ENCODE results near the gene KASH5. TPM values are rescaled to one million over a fixed set of nuclear protein-coding genes. Genes with fewer than 3 reads are reported as not detected.

The KASH5 gene
- total RNA-seq, 1 experiment from 2014 or later = 0.42 TPM

DNA sequence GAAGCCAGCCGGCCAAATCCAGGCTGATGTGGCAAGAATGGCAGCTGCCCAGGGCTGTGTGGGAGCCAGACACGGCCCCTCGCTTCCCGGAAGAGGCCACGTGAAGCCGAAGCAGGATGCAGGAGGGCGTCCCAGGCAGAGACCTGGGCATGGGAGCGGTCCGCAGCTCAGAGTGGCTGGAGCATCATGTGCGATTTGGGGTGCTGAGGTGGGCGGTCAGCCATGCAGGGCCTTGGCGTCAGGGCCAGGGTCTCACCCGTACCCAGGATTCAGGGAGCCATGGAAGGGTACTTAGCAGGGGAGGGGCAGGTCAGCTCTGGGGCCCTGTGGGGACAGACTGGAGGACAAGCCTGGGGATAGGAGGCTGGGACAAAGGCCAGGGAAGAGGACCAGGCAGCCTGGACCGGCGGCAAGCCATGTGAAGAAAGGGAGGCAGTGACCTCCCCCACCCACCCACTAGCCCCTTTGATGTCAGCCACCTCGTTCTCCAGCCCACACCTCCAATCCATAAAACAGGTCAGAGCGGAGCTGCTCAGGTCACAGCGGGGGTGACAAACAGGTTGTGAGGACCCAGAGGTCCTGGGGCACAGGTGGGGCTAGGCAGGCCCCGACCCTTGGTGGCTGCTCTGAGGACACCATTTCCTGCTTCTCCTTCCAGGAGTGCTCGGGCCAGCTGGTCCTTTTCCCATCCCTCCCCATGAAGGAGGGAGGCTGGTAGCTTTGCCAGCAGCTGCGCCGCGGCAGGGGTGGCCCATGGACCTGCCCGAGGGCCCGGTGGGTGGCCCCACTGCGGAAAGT lies 2.3 kb downstream of the KASH5 start:
- DNase-seq (ENCODE audit: low spot score) (no peak), ATAC-seq (no peak)
- Mint-ChIP-seq H3K36me3 (no peaks in the 10 kb centered on the region), H3K27ac (no peak overlapping the region), H3K27me3 (ENCODE audit: low read depth) (peaks cover 16% of the 10 kb centered on the region), H3K4me3 (no peak overlapping the region), H3K9me3 (no peaks in the 10 kb centered on the region), H3K4me1 (peaks cover 16% of the 10 kb centered on the region)
- ChIA-PET POLR2A (interaction anchor here (1.8 kb wide), 1 partner anchor 13 kb away, joined by 7 read pairs; no protein-coding TSS in a partner anchor), CTCF (interaction anchor here (0.6 to 5.3 kb wide), 8 partner anchors 27 to 295 kb away, joined by 4 to 120 read pairs (median 18); partner anchors contain the start of genes DKKL1, GFY, PTH2 and SLC17A7)
- no peak for TF ChIP-seq ZNF138 (CRISPR knock-in tag; conservative IDR thresholded peaks at IDR 0.05)

DNA sequence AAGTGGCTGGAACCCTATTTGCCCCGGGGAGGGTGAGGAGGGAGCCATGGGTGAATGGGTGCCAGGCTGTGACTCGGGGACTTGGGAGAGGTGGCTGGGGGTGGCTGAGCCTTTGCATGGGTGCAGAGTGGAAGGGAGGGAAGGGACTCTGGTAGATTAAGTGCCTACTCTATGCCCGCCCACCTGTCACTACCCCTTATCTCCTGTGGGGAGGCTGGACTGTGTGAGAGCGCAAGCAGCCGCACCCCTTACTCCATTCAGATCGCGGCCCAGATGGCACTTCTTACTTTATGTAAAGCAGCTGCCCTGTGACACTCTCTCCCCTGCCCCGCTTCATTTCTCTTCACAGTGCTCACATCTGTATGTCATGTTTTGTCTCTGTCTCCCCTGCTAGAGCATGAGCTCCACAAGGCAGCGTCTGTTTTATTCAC lies 2.9 kb downstream of the KASH5 start:
- peaks cover 18% of the 10 kb centered on the region for H3K4me1 Mint-ChIP-seq
- H3K27ac Mint-ChIP-seq = no peak overlapping the region
- DNase-seq (ENCODE audit: low spot score) (no peak), ATAC-seq (no peak)
- H3K9me3 Mint-ChIP-seq = no peaks in the 10 kb centered on the region
- H3K27me3 Mint-ChIP-seq (ENCODE audit: low read depth) = peaks cover 16% of the 10 kb centered on the region
- no peak overlapping the region for H3K4me3 Mint-ChIP-seq
- CTCF ChIA-PET = interaction anchor here (0.6 to 5.3 kb wide), 21 partner anchors 12 to 294 kb away, joined by 3 to 120 read pairs (median 8); partner anchors contain the start of genes DKKL1, GFY, PIH1D1 and PTH2
- POLR2A ChIA-PET = interaction anchor here (0.6 to 1.8 kb wide), 2 partner anchors 13 to 54 kb away, joined by 5 to 7 read pairs; no protein-coding TSS in a partner anchor
- H3K36me3 Mint-ChIP-seq = no peaks in the 10 kb centered on the region
- no peak for TF ChIP-seq GTF2I (CRISPR knock-in tag; conservative IDR thresholded peaks at IDR 0.05)
- no peak for TF ChIP-seq NR1H2 (CRISPR knock-in tag; IDR thresholded peaks at IDR 0.05)
- no peak for TF ChIP-seq SMAD3 (CRISPR knock-in tag; IDR thresholded peaks at IDR 0.05; ENCODE audit: borderline replicate concordance)
- TF ChIP-seq, protein P1, sequence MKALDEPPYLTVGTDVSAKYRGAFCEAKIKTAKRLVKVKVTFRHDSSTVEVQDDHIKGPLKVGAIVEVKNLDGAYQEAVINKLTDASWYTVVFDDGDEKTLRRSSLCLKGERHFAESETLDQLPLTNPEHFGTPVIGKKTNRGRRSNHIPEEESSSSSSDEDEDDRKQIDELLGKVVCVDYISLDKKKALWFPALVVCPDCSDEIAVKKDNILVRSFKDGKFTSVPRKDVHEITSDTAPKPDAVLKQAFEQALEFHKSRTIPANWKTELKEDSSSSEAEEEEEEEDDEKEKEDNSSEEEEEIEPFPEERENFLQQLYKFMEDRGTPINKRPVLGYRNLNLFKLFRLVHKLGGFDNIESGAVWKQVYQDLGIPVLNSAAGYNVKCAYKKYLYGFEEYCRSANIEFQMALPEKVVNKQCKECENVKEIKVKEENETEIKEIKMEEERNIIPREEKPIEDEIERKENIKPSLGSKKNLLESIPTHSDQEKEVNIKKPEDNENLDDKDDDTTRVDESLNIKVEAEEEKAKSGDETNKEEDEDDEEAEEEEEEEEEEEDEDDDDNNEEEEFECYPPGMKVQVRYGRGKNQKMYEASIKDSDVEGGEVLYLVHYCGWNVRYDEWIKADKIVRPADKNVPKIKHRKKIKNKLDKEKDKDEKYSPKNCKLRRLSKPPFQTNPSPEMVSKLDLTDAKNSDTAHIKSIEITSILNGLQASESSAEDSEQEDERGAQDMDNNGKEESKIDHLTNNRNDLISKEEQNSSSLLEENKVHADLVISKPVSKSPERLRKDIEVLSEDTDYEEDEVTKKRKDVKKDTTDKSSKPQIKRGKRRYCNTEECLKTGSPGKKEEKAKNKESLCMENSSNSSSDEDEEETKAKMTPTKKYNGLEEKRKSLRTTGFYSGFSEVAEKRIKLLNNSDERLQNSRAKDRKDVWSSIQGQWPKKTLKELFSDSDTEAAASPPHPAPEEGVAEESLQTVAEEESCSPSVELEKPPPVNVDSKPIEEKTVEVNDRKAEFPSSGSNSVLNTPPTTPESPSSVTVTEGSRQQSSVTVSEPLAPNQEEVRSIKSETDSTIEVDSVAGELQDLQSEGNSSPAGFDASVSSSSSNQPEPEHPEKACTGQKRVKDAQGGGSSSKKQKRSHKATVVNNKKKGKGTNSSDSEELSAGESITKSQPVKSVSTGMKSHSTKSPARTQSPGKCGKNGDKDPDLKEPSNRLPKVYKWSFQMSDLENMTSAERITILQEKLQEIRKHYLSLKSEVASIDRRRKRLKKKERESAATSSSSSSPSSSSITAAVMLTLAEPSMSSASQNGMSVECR (CRISPR knock-in tag; IDR thresholded peaks at IDR 0.05; ENCODE audit: borderline replicate concordance) = no peak
- TF ChIP-seq, protein P2, sequence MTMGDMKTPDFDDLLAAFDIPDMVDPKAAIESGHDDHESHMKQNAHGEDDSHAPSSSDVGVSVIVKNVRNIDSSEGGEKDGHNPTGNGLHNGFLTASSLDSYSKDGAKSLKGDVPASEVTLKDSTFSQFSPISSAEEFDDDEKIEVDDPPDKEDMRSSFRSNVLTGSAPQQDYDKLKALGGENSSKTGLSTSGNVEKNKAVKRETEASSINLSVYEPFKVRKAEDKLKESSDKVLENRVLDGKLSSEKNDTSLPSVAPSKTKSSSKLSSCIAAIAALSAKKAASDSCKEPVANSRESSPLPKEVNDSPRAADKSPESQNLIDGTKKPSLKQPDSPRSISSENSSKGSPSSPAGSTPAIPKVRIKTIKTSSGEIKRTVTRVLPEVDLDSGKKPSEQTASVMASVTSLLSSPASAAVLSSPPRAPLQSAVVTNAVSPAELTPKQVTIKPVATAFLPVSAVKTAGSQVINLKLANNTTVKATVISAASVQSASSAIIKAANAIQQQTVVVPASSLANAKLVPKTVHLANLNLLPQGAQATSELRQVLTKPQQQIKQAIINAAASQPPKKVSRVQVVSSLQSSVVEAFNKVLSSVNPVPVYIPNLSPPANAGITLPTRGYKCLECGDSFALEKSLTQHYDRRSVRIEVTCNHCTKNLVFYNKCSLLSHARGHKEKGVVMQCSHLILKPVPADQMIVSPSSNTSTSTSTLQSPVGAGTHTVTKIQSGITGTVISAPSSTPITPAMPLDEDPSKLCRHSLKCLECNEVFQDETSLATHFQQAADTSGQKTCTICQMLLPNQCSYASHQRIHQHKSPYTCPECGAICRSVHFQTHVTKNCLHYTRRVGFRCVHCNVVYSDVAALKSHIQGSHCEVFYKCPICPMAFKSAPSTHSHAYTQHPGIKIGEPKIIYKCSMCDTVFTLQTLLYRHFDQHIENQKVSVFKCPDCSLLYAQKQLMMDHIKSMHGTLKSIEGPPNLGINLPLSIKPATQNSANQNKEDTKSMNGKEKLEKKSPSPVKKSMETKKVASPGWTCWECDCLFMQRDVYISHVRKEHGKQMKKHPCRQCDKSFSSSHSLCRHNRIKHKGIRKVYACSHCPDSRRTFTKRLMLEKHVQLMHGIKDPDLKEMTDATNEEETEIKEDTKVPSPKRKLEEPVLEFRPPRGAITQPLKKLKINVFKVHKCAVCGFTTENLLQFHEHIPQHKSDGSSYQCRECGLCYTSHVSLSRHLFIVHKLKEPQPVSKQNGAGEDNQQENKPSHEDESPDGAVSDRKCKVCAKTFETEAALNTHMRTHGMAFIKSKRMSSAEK (CRISPR knock-in tag; IDR thresholded peaks at IDR 0.05; ENCODE audit: borderline replicate concordance) = no peak
- TF ChIP-seq NFE2L1 (CRISPR knock-in tag; IDR thresholded peaks at IDR 0.05) = no peak
- TF ChIP-seq FOXK1 (CRISPR knock-in tag; IDR thresholded peaks at IDR 0.05) = no peak
- no peak for TF ChIP-seq ZNF121 (CRISPR knock-in tag; IDR thresholded peaks at IDR 0.05)
- no peak for TF ChIP-seq ESRRA (CRISPR knock-in tag; IDR thresholded peaks at IDR 0.05; ENCODE audit: borderline replicate concordance)
- TF ChIP-seq TP53 (CRISPR knock-in tag; IDR thresholded peaks at IDR 0.05) = no peak
- TF ChIP-seq, protein P3, sequence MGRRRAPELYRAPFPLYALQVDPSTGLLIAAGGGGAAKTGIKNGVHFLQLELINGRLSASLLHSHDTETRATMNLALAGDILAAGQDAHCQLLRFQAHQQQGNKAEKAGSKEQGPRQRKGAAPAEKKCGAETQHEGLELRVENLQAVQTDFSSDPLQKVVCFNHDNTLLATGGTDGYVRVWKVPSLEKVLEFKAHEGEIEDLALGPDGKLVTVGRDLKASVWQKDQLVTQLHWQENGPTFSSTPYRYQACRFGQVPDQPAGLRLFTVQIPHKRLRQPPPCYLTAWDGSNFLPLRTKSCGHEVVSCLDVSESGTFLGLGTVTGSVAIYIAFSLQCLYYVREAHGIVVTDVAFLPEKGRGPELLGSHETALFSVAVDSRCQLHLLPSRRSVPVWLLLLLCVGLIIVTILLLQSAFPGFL (CRISPR knock-in tag; IDR thresholded peaks at IDR 0.05; ENCODE audit: borderline replicate concordance) = no peak
- TF ChIP-seq MYBL2 (CRISPR knock-in tag; IDR thresholded peaks at IDR 0.05) = no peak
- TF ChIP-seq, protein P4, sequence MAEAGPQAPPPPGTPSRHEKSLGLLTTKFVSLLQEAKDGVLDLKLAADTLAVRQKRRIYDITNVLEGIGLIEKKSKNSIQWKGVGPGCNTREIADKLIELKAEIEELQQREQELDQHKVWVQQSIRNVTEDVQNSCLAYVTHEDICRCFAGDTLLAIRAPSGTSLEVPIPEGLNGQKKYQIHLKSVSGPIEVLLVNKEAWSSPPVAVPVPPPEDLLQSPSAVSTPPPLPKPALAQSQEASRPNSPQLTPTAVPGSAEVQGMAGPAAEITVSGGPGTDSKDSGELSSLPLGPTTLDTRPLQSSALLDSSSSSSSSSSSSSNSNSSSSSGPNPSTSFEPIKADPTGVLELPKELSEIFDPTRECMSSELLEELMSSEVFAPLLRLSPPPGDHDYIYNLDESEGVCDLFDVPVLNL (CRISPR knock-in tag; IDR thresholded peaks at IDR 0.05; ENCODE audit: borderline replicate concordance, low read depth) = no peak
- TF ChIP-seq, protein P5, sequence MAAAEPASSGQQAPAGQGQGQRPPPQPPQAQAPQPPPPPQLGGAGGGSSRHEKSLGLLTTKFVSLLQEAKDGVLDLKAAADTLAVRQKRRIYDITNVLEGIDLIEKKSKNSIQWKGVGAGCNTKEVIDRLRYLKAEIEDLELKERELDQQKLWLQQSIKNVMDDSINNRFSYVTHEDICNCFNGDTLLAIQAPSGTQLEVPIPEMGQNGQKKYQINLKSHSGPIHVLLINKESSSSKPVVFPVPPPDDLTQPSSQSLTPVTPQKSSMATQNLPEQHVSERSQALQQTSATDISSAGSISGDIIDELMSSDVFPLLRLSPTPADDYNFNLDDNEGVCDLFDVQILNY (CRISPR knock-in tag; IDR thresholded peaks at IDR 0.05) = no peak
